Measurements from ENCODE around the gene FNBP1. TPM values are rescaled to one million over a fixed set of nuclear protein-coding genes. Genes with fewer than 3 reads are reported as not detected.
A peak's percentile ranks its signal among the peaks of the same experiment; 100 is the strongest.

FNBP1 gene
- total and polyA plus RNA-seq, 10 of the 15 experiments (the other 5 are each of a cell fraction or from before 2014, with no cell fraction given) = 64.5 to 353 (median 179) TPM

DNA sequence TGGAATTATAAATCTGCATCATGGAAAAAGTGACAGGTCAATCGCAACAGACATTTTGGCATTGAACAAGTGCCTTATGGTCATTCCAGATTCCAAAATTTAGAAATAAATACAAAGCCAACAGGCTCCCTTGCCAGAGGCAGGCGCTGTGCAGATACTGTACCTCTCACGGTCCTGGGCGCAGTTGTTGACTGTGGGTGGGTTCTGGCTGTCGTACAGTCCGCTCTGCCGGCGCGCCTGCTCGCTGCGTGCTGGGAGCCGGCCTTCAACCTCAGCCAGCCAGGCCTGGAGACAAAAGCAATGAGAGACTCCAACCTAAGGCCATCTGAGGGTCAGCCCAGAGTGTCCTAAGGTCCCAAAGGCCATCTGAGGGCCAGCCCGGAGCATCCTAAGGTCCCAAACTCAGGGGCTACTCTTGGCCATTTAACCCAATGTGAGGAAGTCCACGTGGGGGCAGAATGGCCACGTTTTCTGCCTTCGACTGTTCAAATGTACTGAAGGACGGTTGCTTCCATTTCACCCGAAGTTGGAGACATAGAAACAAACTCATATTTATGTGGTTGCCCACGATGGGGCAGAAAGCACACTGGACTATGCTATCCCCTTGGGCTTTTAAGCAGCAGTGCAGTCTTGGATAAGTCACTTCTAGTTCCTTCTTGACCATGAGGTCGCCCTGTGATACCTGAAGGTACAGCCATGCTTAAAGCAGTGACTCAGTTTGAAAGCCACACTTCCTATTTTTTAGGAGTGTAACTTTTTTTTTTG, 142.5 kb downstream of the FNBP1 start (continued):
- TF ChIP-seq CTCF (IDR thresholded peaks at IDR 0.05 in 2 of 3, conservative IDR thresholded peaks at IDR 0.05 in 1 of 3; ENCODE audit: control insufficient read depth in 2 of 3, extremely low read depth in 1 of 3, insufficient read depth in 1 of 3, low read depth in 3 of 3, low read length in 3 of 3) = no peak
- 0 out of 2 replicates have a peak, but pooled peaks have one; percentile 24 for TF ChIP-seq STAT3 (IDR thresholded peaks at IDR 0.05; ENCODE audit: low read depth, low read length)
- TF ChIP-seq SP1 (IDR thresholded peaks at IDR 0.05; ENCODE audit: low read depth, low read length) = peak; percentile 29
- peak; percentile 73 for TF ChIP-seq SKIL (IDR thresholded peaks at IDR 0.05; ENCODE audit: low read depth, poor library complexity, severe bottlenecking)
- no peak for TF ChIP-seq GABPA (IDR thresholded peaks at IDR 0.05; ENCODE audit: low read depth)
- TF ChIP-seq POLR2AphosphoS5 (IDR thresholded peaks at IDR 0.05; ENCODE audit: low read length) = peak; percentile 70; the same call in 1 of the 2 replicates
- TF ChIP-seq ZNF592 (IDR thresholded peaks at IDR 0.05) = 0 out of 2 replicates have a peak, but pooled peaks have one; percentile 17
- TF ChIP-seq BCL3 (IDR thresholded peaks at IDR 0.05; ENCODE audit: borderline replicate concordance, insufficient read depth, low read depth, low read length, poor library complexity, severe bottlenecking) = no peak
- TF ChIP-seq RBBP5 (conservative IDR thresholded peaks at IDR 0.05) = no peak
- no peak for TF ChIP-seq CBX5 (IDR thresholded peaks at IDR 0.05; ENCODE audit: low read depth)
- TF ChIP-seq, protein P1, sequence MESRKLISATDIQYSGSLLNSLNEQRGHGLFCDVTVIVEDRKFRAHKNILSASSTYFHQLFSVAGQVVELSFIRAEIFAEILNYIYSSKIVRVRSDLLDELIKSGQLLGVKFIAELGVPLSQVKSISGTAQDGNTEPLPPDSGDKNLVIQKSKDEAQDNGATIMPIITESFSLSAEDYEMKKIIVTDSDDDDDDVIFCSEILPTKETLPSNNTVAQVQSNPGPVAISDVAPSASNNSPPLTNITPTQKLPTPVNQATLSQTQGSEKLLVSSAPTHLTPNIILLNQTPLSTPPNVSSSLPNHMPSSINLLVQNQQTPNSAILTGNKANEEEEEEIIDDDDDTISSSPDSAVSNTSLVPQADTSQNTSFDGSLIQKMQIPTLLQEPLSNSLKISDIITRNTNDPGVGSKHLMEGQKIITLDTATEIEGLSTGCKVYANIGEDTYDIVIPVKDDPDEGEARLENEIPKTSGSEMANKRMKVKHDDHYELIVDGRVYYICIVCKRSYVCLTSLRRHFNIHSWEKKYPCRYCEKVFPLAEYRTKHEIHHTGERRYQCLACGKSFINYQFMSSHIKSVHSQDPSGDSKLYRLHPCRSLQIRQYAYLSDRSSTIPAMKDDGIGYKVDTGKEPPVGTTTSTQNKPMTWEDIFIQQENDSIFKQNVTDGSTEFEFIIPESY (IDR thresholded peaks at IDR 0.05) = no peak
- TF ChIP-seq POU2F2 (IDR thresholded peaks at IDR 0.05; ENCODE audit: borderline replicate concordance, low read depth, low read length) = no peak; the same call in 2 of the 3 replicates
- TF ChIP-seq ZNF622 (IDR thresholded peaks at IDR 0.05) = no peak
- no peak for TF ChIP-seq MTA3 (IDR thresholded peaks at IDR 0.05; ENCODE audit: borderline replicate concordance, low read length)
- TF ChIP-seq NR2C1 (IDR thresholded peaks at IDR 0.05) = 0 out of 2 replicates have a peak, but pooled peaks have one; percentile 6
- no peak for TF ChIP-seq CHD1 (IDR thresholded peaks at IDR 0.05; ENCODE audit: low read depth, low read length)
- TF ChIP-seq BCL11A (IDR thresholded peaks at IDR 0.05; ENCODE audit: low read depth, low read length) = peak; percentile 82
